ENCODE data around the gene ZNF280C. TPM values are rescaled to one million over a fixed set of nuclear protein-coding genes. Genes with fewer than 3 reads are reported as not detected.
A peak's percentile ranks its signal among the peaks of the same experiment; 100 is the strongest.
"Not testable (repeated sequence)": the region's sequence is repeated elsewhere in the genome, so short reads cannot be mapped to it uniquely, and the experiment has no call there.

ZNF280C gene
- total RNA-seq, 1 experiment from 2014 or later: 29.6 TPM

- no peak overlapping the region for H3K4me3 ChIP-seq (ENCODE audit: low read length)
- H3K79me2 ChIP-seq (ENCODE audit: low read length): no peaks in the 10 kb centered on the region
- no peak overlapping the region for H3K9ac ChIP-seq (ENCODE audit: low read length)
- H4K20me1 ChIP-seq (ENCODE audit: insufficient read depth, low read depth, low read length): no peaks in the 10 kb centered on the region
- H3K9me3 ChIP-seq (ENCODE audit: low read length): no peaks in the 10 kb centered on the region
- no peaks in the 10 kb centered on the region for H3K9me2 ChIP-seq (replicated peaks; ENCODE audit: insufficient read depth, low read length)
- H3K36me3 ChIP-seq (ENCODE audit: insufficient read depth, low read length): no peaks in the 10 kb centered on the region
- no peak for DNase-seq
- no peak overlapping the region for H3K27ac ChIP-seq (ENCODE audit: low read length)
- no peak overlapping the region for H2AFZ ChIP-seq (ENCODE audit: low read length)
- H3K4me1 ChIP-seq (ENCODE audit: low read length): no peaks in the 10 kb centered on the region
- H3K27me3 ChIP-seq (ENCODE audit: low read length): no peaks in the 10 kb centered on the region
- no peak overlapping the region for H3K4me2 ChIP-seq (ENCODE audit: low read depth, low read length, poor library complexity, severe bottlenecking)
Measured at GRCh38 chrX:130295519-130296296, 27.0 kb upstream of the ZNF280C start.

GRCh38 chrX:130287071-130287770 lies 18.5 kb upstream of the ZNF280C start:
- Histone ChIP-seq H4K20me1 (ENCODE audit: insufficient read depth, low read depth, low read length) (no peaks in the 10 kb centered on the region), H3K27me3 (ENCODE audit: low read length) (peaks cover 4% of the 10 kb centered on the region; the same call in 1 of the 2 replicates), H3K79me2 (ENCODE audit: low read length) (no peaks in the 10 kb centered on the region), H3K27ac (ENCODE audit: low read length) (no peak overlapping the region), H3K9me2 (replicated peaks; ENCODE audit: insufficient read depth, low read length) (no peaks in the 10 kb centered on the region), H3K36me3 (ENCODE audit: insufficient read depth, low read length) (no peaks in the 10 kb centered on the region), H3K4me1 (ENCODE audit: low read length) (peaks cover 6% of the 10 kb centered on the region), H3K9me3 (ENCODE audit: low read length) (no peaks in the 10 kb centered on the region), H3K9ac (ENCODE audit: low read length) (no peak overlapping the region), H2AFZ (ENCODE audit: low read length) (no peak overlapping the region), H3K4me3 (ENCODE audit: low read length) (peak overlapping the region; percentile 5; the same call in 1 of the 2 replicates), H3K4me2 (ENCODE audit: low read depth, low read length, poor library complexity, severe bottlenecking) (no peak overlapping the region)
- DNase-seq: no peak

GRCh38 chrX:130285710-130286109 lies 17.0 kb upstream of the ZNF280C start:
- Histone ChIP-seq H3K9me2 (replicated peaks; ENCODE audit: insufficient read depth, low read length) (no peaks in the 10 kb centered on the region), H3K36me3 (ENCODE audit: insufficient read depth, low read length) (no peaks in the 10 kb centered on the region), H3K4me2 (ENCODE audit: low read depth, low read length, poor library complexity, severe bottlenecking) (no peak overlapping the region), H3K79me2 (ENCODE audit: low read length) (no peaks in the 10 kb centered on the region), H3K4me3 (ENCODE audit: low read length) (no peak overlapping the region), H3K4me1 (ENCODE audit: low read length) (peaks cover 6% of the 10 kb centered on the region), H2AFZ (ENCODE audit: low read length) (no peak overlapping the region), H3K27me3 (ENCODE audit: low read length) (peaks cover 4% of the 10 kb centered on the region; the same call in 1 of the 2 replicates), H3K9ac (ENCODE audit: low read length) (no peak overlapping the region), H3K9me3 (ENCODE audit: low read length) (no peaks in the 10 kb centered on the region), H3K27ac (ENCODE audit: low read length) (no peak overlapping the region), H4K20me1 (ENCODE audit: insufficient read depth, low read depth, low read length) (no peaks in the 10 kb centered on the region)
- DNase-seq: no peak

GRCh38 chrX:130285069-130285620 lies 16.4 kb upstream of the ZNF280C start:
- Histone ChIP-seq H3K4me1 (ENCODE audit: low read length) (peaks cover 6% of the 10 kb centered on the region), H3K4me3 (ENCODE audit: low read length) (no peak overlapping the region), H2AFZ (ENCODE audit: low read length) (no peak overlapping the region), H3K79me2 (ENCODE audit: low read length) (no peaks in the 10 kb centered on the region), H3K9me3 (ENCODE audit: low read length) (no peaks in the 10 kb centered on the region), H3K9me2 (replicated peaks; ENCODE audit: insufficient read depth, low read length) (no peaks in the 10 kb centered on the region), H3K27me3 (ENCODE audit: low read length) (peaks cover 4% of the 10 kb centered on the region; the same call in 1 of the 2 replicates), H4K20me1 (ENCODE audit: insufficient read depth, low read depth, low read length) (no peaks in the 10 kb centered on the region), H3K27ac (ENCODE audit: low read length) (no peak overlapping the region), H3K4me2 (ENCODE audit: low read depth, low read length, poor library complexity, severe bottlenecking) (no peak overlapping the region), H3K9ac (ENCODE audit: low read length) (no peak overlapping the region), H3K36me3 (ENCODE audit: insufficient read depth, low read length) (no peaks in the 10 kb centered on the region)
- DNase-seq: no peak

GRCh38 chrX:130282151-130282550 lies 13.5 kb upstream of the ZNF280C start:
- no peak overlapping the region for H3K9ac ChIP-seq (ENCODE audit: low read length)
- H3K4me1 ChIP-seq (ENCODE audit: low read length): no peaks in the 10 kb centered on the region
- H3K27ac ChIP-seq (ENCODE audit: low read length): no peak overlapping the region
- no peaks in the 10 kb centered on the region for H3K79me2 ChIP-seq (ENCODE audit: low read length)
- DNase-seq: no peak
- no peak overlapping the region for H3K4me3 ChIP-seq (ENCODE audit: low read length)
- no peak overlapping the region for H3K4me2 ChIP-seq (ENCODE audit: low read depth, low read length, poor library complexity, severe bottlenecking)
- no peak overlapping the region for H2AFZ ChIP-seq (ENCODE audit: low read length)
- no peaks in the 10 kb centered on the region for H4K20me1 ChIP-seq (ENCODE audit: insufficient read depth, low read depth, low read length)
- H3K27me3 ChIP-seq (ENCODE audit: low read length): no peaks in the 10 kb centered on the region
- H3K9me2 ChIP-seq (replicated peaks; ENCODE audit: insufficient read depth, low read length): no peaks in the 10 kb centered on the region
- no peaks in the 10 kb centered on the region for H3K36me3 ChIP-seq (ENCODE audit: insufficient read depth, low read length)
- no peaks in the 10 kb centered on the region for H3K9me3 ChIP-seq (ENCODE audit: low read length)

- H2AFZ ChIP-seq (ENCODE audit: low read length): no peak overlapping the region
- no peaks in the 10 kb centered on the region for H4K20me1 ChIP-seq (ENCODE audit: insufficient read depth, low read depth, low read length)
- H3K36me3 ChIP-seq (ENCODE audit: insufficient read depth, low read length): no peaks in the 10 kb centered on the region
- H3K79me2 ChIP-seq (ENCODE audit: low read length): no peaks in the 10 kb centered on the region
- no peak for DNase-seq
- no peak overlapping the region for H3K4me3 ChIP-seq (ENCODE audit: low read length)
- H3K4me1 ChIP-seq (ENCODE audit: low read length): no peaks in the 10 kb centered on the region
- no peak overlapping the region for H3K9ac ChIP-seq (ENCODE audit: low read length)
- H3K9me3 ChIP-seq (ENCODE audit: low read length): no peaks in the 10 kb centered on the region
- H3K9me2 ChIP-seq (replicated peaks; ENCODE audit: insufficient read depth, low read length): no peaks in the 10 kb centered on the region
- no peak overlapping the region for H3K4me2 ChIP-seq (ENCODE audit: low read depth, low read length, poor library complexity, severe bottlenecking)
- H3K27me3 ChIP-seq (ENCODE audit: low read length): no peaks in the 10 kb centered on the region
- H3K27ac ChIP-seq (ENCODE audit: low read length): no peak overlapping the region
Measured at GRCh38 chrX:130280901-130281300, 12.2 kb upstream of the ZNF280C start.

GRCh38 chrX:130272253-130272652 lies 3.6 kb upstream of the ZNF280C start:
- not testable (repeated sequence) for H4K20me1 ChIP-seq (ENCODE audit: insufficient read depth, low read depth, low read length); H3K9me2 ChIP-seq (replicated peaks; ENCODE audit: insufficient read depth, low read length); H3K36me3 ChIP-seq (ENCODE audit: insufficient read depth, low read length); H3K9ac ChIP-seq (ENCODE audit: low read length); H2AFZ ChIP-seq (ENCODE audit: low read length); H3K9me3 ChIP-seq (ENCODE audit: low read length); H3K27me3 ChIP-seq (ENCODE audit: low read length); DNase-seq; H3K4me2 ChIP-seq (ENCODE audit: low read depth, low read length, poor library complexity, severe bottlenecking); H3K4me1 ChIP-seq (ENCODE audit: low read length); H3K27ac ChIP-seq (ENCODE audit: low read length); H3K4me3 ChIP-seq (ENCODE audit: low read length)
- H3K79me2 ChIP-seq (ENCODE audit: low read length): peaks cover 11% of the 10 kb centered on the region

GRCh38 chrX:130269391-130269790 lies 692 bp upstream of the ZNF280C start:
- H3K27me3 ChIP-seq (ENCODE audit: low read length); H3K9me2 ChIP-seq (replicated peaks; ENCODE audit: insufficient read depth, low read length); H3K4me2 ChIP-seq (ENCODE audit: low read depth, low read length, poor library complexity, severe bottlenecking); H3K4me3 ChIP-seq (ENCODE audit: low read length); H3K9ac ChIP-seq (ENCODE audit: low read length); H3K9me3 ChIP-seq (ENCODE audit: low read length); H2AFZ ChIP-seq (ENCODE audit: low read length); H4K20me1 ChIP-seq (ENCODE audit: insufficient read depth, low read depth, low read length); H3K27ac ChIP-seq (ENCODE audit: low read length); DNase-seq; H3K36me3 ChIP-seq (ENCODE audit: insufficient read depth, low read length): not testable (repeated sequence)
- Histone ChIP-seq H3K4me1 (ENCODE audit: low read length) (peaks cover 23% of the 10 kb centered on the region), H3K79me2 (ENCODE audit: low read length) (peaks cover 38% of the 10 kb centered on the region)
